ENCODE results near the gene NRG3.

DNA sequence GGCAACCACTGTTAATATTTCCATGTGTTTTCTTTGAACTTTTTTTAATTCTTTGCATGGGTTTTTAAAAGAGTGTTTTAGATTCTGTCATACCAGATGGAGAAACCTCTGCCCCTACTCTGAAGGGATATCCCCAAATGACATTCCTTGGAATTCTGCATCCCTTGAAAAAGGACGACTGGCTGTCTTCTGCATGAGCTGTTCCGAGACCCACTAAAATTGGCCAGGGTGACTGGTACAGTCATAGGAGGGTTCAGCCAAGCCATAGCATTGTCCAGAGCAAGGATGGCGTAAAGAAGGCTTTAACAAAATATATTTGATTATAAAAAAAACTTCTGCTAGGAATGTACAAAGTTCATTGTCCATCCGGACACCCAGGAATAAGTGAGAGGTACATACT is 952.9 kb downstream of the NRG3 start:
- no peak for TF ChIP-seq EZH2 (IDR thresholded peaks at IDR 0.05; ENCODE audit: low read length, missing control alignments)
- TF ChIP-seq, protein P1, sequence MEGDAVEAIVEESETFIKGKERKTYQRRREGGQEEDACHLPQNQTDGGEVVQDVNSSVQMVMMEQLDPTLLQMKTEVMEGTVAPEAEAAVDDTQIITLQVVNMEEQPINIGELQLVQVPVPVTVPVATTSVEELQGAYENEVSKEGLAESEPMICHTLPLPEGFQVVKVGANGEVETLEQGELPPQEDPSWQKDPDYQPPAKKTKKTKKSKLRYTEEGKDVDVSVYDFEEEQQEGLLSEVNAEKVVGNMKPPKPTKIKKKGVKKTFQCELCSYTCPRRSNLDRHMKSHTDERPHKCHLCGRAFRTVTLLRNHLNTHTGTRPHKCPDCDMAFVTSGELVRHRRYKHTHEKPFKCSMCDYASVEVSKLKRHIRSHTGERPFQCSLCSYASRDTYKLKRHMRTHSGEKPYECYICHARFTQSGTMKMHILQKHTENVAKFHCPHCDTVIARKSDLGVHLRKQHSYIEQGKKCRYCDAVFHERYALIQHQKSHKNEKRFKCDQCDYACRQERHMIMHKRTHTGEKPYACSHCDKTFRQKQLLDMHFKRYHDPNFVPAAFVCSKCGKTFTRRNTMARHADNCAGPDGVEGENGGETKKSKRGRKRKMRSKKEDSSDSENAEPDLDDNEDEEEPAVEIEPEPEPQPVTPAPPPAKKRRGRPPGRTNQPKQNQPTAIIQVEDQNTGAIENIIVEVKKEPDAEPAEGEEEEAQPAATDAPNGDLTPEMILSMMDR (conservative IDR thresholded peaks at IDR 0.05 in 1 of 2, IDR thresholded peaks at IDR 0.05 in 1 of 2; ENCODE audit: low read depth in 1 of 2, low read length in 2 of 2), result no peak

All from fibroblast of lung (primary cell).